Peyer's patch (tissue), 4 donors: ENCODE results near the gene MIA2. TPM values are rescaled to one million over a fixed set of nuclear protein-coding genes. Genes with fewer than 3 reads are reported as not detected.

ENCODE experiments used
- DNase-seq, 3 donors: peaks; one replicate each; pipeline ENCODE4 v3.0.0-alpha.2; 2017 to 2019
- H3K27ac ChIP-seq, 4 donors: fragments of 200-600 bp; sonication (generic); one replicate each; pipeline ENCODE4 v1.5.1; 2016 to 2019
- H3K27me3 ChIP-seq, 2 donors: fragments of 200-600 bp; sonication (generic); one replicate each; pipeline ENCODE4 v1.5.1; 2019
- H3K36me3 ChIP-seq, 3 donors: fragments of 200-600 bp; sonication (generic); one replicate each; pipeline ENCODE4 v1.5.1; 2016 to 2019
- H3K4me1 ChIP-seq, 4 donors: fragments of 200-600 bp; sonication (generic); one replicate each; pipeline ENCODE4 v1.5.1; 2016 to 2019
- H3K4me3 ChIP-seq, 4 donors: fragments of 200-600 bp; sonication (generic); 1 replicate in 3 of 4; 2 replicates in 1 of 4; pipeline ENCODE4 v1.5.1; 2016 to 2019; ENCODE audit warnings: mild to moderate bottlenecking in 1 of 4
- H3K9me3 ChIP-seq, 4 donors: fragments of 200-600 bp; sonication (generic); one replicate each; pipeline ENCODE4 v1.5.1; 2016 to 2019; ENCODE audit warnings: mild to moderate bottlenecking in 1 of 4
- POLR2A ChIP-seq, 2 donors: fragments of 450-650 bp; IDR thresholded peaks; one replicate each; pipeline ENCODE4 v1.5.1; 2017; ENCODE audit warnings: antibody characterized with exemption in 2 of 2, mild to moderate bottlenecking in 2 of 2, moderate library complexity in 2 of 2
- total RNA-seq, 4 donors: library from RNA; depleted of rRNA; stranded (reverse); fragments of >200 nt; gene quantifications; one replicate each; pipeline ENCODE4 v1.1.0, GENCODE V29; 2016
- TF ChIP-seq, protein P1 (sequence below), 6 experiments: fragments of 450-650 bp in 4 of 6; fragments of 200-600 bp in 2 of 6; sonication (generic) in 1 of 6; IDR thresholded peaks; one replicate each; pipeline ENCODE4 v1.5.1; 2017 to 2019; ENCODE audit warnings: antibody characterized with exemption in 6 of 6, mild to moderate bottlenecking in 3 of 6, moderate library complexity in 1 of 6

MIA2 gene
- total RNA-seq, 4 donors from 2014 or later: 44.6 to 143 (median 128) TPM

DNA sequence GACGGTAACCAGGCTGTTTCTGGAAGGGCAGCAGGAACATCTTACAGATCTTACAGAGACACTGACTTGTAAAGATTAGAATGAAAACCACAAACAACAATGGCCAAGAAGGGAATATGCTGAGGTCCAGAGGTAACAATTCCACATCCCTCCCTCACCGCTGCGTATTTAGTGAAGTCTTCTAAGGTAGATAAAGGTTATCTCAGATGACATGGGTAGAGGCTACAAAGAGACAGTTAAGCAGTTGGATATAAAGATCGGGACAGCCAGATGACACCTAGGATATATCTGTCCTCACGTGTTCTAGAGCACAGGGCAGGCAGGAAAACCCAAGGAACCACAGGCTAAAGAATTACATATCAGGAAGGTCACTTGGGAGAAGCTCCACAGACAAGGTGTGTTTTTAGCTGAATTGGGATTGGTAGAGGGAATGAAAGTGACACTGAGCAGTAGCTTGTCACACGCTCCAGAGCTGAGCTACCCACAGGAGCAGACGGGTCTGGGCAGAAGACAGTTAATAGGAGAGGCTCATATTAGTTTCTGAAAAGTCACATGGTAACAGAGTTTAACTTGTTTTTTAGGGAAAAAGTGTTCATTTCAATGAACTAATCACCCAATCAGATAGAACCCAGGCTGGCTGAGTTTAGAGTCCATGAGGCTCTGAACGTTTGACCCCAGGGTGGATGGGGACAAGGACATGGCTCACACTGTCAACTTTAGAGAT is 83.3 kb downstream of the MIA2 start:
- Histone ChIP-seq H3K9me3 (no peaks in the 10 kb centered on the region), H3K36me3 (peaks cover 0 to 74% (median 0%) of the 10 kb centered on the region in 3 donors), H3K27me3 (no peaks in the 10 kb centered on the region), H3K27ac (no peak overlapping the region), H3K4me3 (no peak overlapping the region), H3K4me1 (no peaks in the 10 kb centered on the region)
- TF ChIP-seq, protein P1, sequence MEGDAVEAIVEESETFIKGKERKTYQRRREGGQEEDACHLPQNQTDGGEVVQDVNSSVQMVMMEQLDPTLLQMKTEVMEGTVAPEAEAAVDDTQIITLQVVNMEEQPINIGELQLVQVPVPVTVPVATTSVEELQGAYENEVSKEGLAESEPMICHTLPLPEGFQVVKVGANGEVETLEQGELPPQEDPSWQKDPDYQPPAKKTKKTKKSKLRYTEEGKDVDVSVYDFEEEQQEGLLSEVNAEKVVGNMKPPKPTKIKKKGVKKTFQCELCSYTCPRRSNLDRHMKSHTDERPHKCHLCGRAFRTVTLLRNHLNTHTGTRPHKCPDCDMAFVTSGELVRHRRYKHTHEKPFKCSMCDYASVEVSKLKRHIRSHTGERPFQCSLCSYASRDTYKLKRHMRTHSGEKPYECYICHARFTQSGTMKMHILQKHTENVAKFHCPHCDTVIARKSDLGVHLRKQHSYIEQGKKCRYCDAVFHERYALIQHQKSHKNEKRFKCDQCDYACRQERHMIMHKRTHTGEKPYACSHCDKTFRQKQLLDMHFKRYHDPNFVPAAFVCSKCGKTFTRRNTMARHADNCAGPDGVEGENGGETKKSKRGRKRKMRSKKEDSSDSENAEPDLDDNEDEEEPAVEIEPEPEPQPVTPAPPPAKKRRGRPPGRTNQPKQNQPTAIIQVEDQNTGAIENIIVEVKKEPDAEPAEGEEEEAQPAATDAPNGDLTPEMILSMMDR (IDR thresholded peaks at IDR 0.05): no peak
- TF ChIP-seq POLR2A (IDR thresholded peaks at IDR 0.05): no peak
- DNase-seq: no peak

DNA sequence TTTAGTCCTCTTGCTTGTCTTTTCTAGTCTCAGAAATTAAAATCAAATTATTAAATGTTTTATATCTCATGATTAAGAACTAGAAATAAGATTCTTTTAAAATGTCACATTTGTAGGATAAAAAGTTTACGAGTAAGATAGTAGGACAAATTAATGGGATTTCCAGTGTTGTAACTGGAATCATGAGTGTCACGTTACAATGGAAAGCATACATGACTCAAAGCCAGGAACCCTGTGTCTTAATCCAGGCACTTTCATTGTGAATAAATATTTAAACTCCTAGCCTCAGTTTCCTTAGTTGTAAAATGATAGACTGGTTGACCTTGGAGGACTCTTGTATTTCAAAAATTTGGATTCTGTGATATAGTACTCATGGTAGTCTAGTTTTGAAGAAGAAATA is 84.9 kb downstream of the MIA2 start:
- no peak for DNase-seq
- Histone ChIP-seq H3K27ac (no peak overlapping the region), H3K27me3 (no peaks in the 10 kb centered on the region), H3K9me3 (no peaks in the 10 kb centered on the region), H3K36me3 (peaks cover 0 to 82% (median 0%) of the 10 kb centered on the region in 3 donors), H3K4me1 (no peaks in the 10 kb centered on the region), H3K4me3 (no peak overlapping the region)
- TF ChIP-seq, protein P1 (IDR thresholded peaks at IDR 0.05): no peak
- no peak for TF ChIP-seq POLR2A (IDR thresholded peaks at IDR 0.05)

DNA sequence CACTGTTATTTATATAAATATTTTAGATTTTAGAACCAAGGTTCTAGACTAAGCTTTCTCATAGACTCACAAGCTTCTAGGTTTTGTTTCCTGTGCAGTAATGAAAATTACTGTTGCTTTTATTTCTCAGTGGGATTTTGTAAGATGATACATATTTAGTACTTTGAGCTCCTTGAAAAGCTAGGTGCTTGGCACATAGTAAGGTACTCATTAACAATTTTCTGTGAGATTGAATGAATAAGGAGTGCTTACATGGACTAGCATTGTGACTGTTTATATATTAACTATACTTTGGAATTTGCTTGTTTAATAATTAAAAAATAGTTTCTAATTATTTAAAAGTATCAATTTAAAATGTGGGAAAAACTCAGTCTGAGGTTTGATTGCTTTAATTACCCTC is 85.7 kb downstream of the MIA2 start:
- H3K36me3 ChIP-seq: peaks cover 0 to 83% (median 0%) of the 10 kb centered on the region in 3 donors
- DNase-seq: no peak
- no peaks in the 10 kb centered on the region for H3K9me3 ChIP-seq
- H3K27ac ChIP-seq: no peak overlapping the region
- no peak for TF ChIP-seq POLR2A (IDR thresholded peaks at IDR 0.05)
- TF ChIP-seq, protein P1 (IDR thresholded peaks at IDR 0.05): no peak
- no peaks in the 10 kb centered on the region for H3K4me1 ChIP-seq
- no peaks in the 10 kb centered on the region for H3K27me3 ChIP-seq
- H3K4me3 ChIP-seq: no peak overlapping the region

DNA sequence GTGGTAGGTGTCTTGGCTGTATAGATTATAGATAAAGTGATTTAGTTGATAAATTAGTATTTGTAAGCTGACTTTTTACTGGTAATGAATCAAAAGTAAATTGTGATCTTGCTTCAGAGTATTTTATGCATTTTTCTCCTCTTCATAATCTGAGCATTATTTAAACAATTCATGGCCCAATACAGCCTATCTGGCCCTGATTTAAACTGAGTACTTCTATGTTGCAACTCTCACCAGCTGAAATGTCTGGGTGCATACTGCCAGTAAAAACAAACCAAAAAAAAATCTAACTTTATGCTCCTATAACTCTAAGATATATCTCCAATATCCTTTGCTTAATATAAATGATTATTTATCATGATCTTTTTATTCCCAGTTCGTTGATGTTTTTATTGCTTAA is 86.6 kb downstream of the MIA2 start:
- Histone ChIP-seq H3K36me3 (peaks cover 0 to 91% (median 0%) of the 10 kb centered on the region in 3 donors), H3K27ac (no peak overlapping the region)

DNA sequence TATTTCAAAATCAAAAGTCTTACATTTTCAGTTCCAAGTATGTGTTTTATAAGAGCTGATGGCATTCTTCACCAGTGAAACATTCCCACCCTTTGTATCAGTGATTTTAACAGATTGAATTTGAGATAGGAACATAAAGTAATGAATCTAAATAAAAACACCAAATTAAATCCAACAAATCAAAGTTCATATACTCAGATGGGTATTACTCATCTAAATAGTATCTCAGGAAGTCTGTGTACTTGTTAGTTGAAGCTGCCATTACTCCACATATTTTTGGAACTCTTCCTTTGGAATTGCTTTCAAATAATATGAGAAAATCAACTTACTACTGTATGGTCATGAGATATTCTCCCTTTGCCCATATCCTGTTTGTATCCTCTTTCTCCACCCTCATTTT is 89.1 kb downstream of the MIA2 start:
- H3K27ac ChIP-seq: no peak overlapping the region
- peaks cover 0 to 92% (median 0%) of the 10 kb centered on the region in 3 donors for H3K36me3 ChIP-seq
- no peak overlapping the region for H3K4me3 ChIP-seq

More for the DNA sequence above, 86.6 kb downstream of the MIA2 start:
- Histone ChIP-seq H3K9me3 (no peaks in the 10 kb centered on the region), H3K4me1 (no peaks in the 10 kb centered on the region), H3K4me3 (no peak overlapping the region), H3K27me3 (no peaks in the 10 kb centered on the region)
- DNase-seq: no peak
- no peak for TF ChIP-seq POLR2A (IDR thresholded peaks at IDR 0.05)
- TF ChIP-seq, protein P1 (IDR thresholded peaks at IDR 0.05): no peak

More for the DNA sequence above, 89.1 kb downstream of the MIA2 start:
- no peak for TF ChIP-seq POLR2A (IDR thresholded peaks at IDR 0.05)
- TF ChIP-seq, protein P1 (IDR thresholded peaks at IDR 0.05): no peak
- DNase-seq: no peak
- Histone ChIP-seq H3K4me1 (no peaks in the 10 kb centered on the region), H3K27me3 (no peaks in the 10 kb centered on the region), H3K9me3 (no peaks in the 10 kb centered on the region)
